Activated CD4-positive, alpha-beta T cell treated with anti-CD3 and anti-CD28 coated beads, Interleukin-2, amount 50 U/mL, for 1 hour (primary cell): ENCODE measurements around the gene EXOC6B.

Source experiments
- DNase-seq: peaks from one replicate; pipeline ENCODE4 v3.0.0-alpha.2; 2020

The EXOC6B gene

DNA sequence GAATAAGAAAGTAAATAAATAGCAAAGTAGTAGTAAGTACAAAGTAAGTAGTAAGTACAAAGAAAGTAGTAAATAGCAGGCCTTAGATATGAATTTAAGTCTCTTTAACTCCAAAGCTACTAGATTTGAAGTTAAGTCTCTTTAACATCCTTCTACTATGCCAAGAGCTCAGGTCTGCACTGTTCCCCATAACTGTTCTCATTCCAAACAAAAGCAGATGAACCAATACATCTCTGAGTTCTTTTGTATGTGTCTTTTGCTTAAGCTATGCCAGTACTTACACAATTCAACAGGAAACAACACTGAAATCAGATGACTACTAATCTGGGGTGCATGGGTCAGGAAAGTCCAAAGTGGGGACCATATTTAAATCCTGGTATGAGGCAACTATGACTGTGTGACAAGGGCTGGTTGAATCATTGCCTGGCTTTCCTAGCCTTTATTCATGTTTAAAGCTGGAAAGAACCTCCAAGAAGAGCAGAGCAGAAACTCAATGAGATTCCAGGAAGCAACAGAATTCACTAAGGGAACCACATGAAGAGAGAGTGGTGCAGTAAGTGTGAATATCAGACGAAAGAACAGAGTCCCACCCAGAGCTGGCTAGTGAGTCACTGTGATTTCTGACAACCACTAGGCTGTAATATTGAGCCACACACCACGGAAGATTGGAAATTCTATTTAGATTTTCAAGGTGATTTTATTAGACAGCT, 627.1 kb downstream of the EXOC6B start:
- no peak for DNase-seq

- DNase-seq: no peak
Measured at GRCh38 chr2:72193723-72194122, 632.1 kb downstream of the EXOC6B start.

- no peak for DNase-seq
Measured at GRCh38 chr2:72191441-72191840, 634.4 kb downstream of the EXOC6B start.

DNA sequence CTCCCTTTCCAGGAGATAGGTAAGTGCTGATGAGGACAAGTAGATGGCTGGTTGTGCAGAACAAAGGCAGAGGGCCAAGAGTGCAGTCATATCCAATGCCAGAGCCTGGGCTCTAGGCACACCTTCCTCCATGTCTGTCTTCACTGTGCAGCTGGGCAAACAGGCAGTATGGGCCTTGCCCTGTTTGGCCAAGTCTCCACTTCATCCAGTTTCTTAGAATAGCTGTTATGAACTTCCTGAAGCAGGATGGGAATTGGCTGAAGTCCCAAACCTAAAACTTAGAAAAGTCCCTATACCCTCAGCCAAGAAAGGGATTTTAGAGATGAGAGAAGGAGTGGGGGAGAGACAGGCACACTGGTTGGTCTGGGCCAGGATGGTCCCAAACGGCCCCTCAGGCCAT, 640.6 kb downstream of the EXOC6B start:
- DNase-seq: no peak

DNA sequence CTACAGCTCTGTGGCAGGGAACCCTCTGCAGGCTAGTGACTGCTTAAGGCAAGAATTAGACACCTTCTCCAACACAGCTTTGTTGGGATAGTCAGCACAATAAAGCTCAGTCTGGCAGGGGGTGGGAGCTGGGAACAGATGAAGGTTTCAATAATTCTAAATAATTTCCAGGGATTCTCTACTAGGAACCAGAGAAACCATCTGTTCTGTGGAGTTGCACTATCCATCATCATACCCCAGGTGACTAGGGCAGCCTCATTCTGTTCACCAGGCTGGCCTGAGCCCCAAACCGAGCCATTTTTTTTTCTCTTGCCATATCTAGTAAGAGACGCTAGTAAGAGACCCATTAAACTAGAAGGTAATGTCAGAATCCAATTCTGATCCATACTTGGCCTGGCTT, 642.4 kb downstream of the EXOC6B start:
- no peak for DNase-seq

- no peak for DNase-seq
Measured at GRCh38 chr2:72183016-72183415, 642.8 kb downstream of the EXOC6B start.

DNA sequence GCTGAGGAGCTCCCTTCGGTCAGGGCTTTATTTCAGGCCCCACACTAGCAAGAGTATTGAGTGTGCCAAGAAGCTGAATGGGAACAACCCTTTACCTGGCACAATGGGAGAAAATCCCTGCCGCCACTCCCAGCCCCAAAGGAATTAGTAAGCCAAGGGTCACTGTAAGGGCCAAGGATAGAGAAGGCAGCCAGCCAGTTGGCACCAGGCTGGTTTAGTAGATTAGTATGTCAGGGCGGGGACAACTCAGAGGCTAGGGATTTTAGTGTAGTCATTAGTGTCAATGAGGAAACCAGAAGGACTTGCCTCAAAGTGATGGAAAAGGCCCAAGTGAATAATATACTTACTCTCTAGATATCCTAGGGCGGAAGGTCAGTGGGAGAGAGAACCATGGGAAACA, 643.3 kb downstream of the EXOC6B start:
- no peak for DNase-seq

DNA sequence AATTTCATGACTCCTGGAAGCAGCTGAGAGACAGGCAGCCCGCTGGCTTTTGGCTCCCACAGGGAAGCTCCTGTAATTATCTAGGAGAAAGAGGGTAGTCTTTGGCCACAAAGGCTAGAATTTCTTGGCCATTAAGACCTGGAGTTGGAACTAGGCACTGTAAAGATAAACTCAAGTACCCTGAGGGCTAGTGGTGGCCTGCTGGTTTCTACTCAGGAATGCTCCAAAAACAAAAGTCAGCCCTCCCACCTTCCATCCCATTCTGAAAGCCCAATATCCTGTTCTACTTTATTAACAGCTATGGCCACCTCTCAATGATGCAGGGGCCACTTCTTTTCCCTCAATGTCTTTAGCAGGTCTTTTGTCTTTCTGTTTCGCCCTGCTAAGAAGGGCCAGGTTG, 644.2 kb downstream of the EXOC6B start:
- no peak for DNase-seq

DNA sequence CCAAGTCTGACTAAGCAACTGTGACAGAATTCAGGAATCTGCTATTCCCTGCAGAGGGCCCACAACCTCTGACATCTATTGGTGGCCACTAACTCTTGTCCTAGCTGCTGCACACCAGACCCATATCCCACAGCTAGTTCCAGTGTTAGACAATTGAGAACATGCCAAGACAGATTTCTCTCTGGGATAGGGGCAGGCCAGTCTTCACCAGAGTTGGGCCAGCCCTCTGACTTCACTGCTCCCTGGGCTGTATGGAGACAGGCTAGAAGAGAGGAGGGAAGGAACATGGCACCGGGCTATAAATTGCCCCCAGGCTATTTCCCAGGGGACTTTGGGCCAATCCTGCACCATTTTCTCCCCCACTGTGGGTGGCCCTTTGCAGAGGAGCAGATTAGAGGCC, 645.5 kb downstream of the EXOC6B start:
- no peak for DNase-seq

DNA sequence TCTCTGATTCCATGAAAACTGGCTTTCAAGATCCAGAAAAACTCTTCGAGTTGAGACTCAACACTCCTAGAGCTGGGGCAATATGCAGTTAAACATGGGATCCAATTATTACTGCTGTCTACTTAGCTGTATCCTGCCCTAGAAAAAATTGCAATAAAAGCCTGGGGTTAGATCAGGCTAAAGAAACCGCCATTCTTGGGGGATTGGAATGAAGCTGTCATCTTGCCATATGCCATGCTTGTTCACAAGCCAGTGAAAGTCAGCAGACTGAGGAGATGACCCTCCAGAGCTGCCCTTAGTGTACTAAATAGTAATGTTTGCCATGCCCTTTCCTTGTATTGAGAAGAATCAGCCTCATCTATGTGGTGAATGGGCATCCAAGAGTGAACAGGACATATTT, 647.3 kb downstream of the EXOC6B start:
- DNase-seq: no peak

DNA sequence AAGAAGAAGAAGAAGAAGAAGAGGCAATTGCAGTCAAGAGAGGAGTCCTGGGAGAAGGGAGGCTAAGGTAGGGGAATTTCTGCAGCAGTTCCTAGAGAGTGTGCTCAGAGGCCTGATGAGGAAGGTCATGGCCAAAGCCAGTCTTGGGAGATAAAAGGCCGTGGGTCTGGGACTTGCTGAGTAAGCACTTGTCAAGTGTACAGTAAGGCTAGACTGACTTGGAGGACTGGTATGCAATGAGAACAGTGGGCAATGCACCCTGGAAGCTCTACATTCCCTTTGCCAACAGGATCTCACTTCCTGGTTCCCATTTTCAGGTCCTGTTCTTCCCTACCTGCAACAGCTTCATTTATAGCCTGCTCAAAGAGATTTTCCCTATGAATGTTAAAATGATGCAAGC, 649.6 kb downstream of the EXOC6B start:
- no peak for DNase-seq

DNA sequence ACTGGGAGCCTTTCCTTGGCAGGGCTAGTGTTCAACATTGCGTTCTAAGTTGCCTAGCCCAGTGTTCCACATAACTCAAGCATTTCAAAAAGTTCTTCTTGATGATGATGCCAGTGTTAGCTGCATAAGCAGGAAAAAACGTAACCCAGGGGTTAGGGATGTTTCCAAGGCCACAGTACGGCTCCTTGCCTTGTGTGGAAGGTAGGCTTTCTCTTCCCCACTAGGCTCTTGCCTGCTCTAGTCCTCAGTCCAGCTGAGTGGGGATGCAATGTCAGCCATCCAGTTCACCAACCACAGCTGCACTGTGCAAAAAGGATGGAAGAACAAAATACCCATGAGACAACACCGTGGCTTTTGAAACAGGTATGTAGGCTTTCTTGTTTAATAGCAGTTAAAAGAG, 650.2 kb downstream of the EXOC6B start:
- DNase-seq: no peak

DNA sequence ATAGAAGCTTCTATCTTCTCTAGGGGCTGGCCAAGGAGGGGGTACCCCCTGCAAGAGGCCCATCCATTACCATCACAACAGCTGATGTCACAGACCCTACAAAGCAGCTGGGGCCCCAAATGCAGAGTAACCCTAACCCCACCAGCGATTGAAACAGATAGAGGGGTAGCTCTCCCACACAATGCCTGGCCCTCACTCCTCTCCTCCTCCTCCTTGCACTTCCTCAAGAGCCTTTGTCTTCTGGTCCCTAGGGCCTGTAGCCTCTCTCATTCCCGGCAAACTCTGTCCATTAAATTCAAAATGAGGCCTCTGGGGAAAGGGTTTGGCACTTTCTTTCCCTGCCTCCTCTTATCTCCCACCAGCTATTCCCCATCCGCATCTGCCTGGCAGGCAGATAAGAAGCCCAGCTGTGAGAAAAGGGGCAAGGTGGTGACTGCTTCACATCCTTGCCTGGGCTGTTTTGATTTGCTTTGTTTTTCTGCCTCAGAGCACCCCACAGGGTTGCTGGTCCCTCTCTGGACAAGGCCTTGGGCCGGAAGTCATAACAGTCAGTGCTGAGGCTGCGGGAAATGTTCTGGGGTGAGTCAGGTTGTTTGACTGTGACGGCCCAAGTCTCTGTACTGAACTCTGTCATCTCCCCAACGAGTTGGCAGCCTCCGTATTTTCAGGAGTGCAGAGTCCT, 652.1 kb downstream of the EXOC6B start:
- no peak for DNase-seq

- DNase-seq: no peak
Measured at GRCh38 chr2:72172478-72172877, 653.4 kb downstream of the EXOC6B start.

DNA sequence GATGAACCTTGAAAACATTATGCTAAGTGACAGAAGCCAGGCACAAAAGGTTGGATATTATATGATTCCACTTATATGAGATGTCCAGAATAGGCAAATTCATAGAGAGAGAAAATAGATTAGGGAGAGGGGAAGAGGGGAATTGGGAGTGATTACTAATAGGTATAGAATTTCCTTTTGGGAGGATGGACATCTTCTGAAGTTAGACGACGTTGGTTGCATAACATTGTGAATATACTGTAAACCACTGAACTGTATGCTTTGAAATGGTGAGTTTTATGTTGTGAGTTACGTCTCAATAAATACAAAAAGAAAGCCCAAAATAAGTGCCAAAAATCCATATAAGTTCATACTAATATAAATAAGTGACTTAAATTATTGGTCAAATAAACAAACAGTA, 659.6 kb downstream of the EXOC6B start:
- no peak for DNase-seq

- DNase-seq: no peak
Measured at GRCh38 chr2:72165792-72166191, 660.0 kb downstream of the EXOC6B start.

- DNase-seq: no peak
Measured at GRCh38 chr2:72162574-72162973, 663.3 kb downstream of the EXOC6B start.

- no peak for DNase-seq
Measured at GRCh38 chr2:72159211-72159993, 666.4 kb downstream of the EXOC6B start.

DNA sequence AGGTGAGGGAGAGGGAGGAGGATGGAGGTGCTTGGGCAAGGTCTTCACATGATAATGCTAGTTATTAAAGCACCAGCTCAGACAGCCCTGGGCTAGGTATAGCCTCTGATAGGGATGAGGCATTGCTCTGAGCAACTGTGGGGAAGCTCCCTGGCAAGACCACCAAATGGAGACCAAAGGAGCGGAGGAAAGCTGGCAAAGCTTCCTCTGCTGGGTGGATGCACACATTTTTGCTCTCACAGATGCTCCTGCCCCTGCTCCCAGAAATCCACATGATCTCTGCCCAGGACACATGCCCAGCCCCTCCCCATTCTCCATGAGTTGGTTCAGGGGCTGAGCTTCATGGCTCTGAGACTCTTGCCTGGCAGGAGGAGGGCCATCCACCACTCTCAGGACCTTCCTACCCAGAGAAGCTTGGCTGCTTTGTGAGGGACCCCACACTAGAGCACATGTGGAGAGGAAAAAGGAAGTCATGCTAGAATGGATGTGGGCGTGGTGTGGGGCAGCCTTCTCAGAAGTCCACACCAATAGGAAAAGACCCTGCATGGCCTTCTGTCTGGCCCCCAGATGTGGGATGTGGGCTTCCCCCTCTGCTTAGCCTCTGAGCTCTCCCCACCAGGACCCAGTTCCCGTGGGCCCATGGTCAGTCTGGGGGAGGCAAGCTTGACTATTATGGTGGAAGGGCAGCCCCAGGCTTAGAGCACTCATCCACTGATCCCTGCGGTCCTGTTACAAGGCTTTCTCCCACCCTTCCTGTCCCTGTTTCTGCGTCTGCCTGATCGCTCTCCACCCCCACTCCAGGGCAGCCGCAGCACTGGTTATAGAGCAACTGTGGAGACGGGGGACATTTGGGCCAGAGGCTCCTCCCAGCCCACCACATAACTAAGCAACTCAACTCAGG, 667.7 kb downstream of the EXOC6B start:
- DNase-seq: no peak

DNA sequence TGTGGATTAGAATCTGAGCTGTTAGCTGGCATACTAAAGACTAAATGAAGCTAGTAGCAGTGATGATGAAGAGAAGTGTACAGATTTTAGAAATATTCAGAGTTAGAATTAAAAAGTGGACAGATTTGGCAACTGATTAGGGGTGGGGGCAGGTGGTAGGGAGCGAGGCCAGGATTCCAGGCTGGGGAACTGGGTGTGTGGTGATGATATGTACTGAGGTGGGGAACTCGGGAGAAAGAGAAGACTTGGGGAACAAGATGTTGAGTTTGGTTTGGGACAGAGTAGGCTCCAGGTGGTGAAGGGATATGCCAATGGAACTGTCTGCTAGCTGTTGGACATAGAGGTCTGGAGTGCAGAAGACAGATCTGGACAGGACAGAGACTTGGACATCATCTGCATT, 669.0 kb downstream of the EXOC6B start:
- DNase-seq: no peak

DNA sequence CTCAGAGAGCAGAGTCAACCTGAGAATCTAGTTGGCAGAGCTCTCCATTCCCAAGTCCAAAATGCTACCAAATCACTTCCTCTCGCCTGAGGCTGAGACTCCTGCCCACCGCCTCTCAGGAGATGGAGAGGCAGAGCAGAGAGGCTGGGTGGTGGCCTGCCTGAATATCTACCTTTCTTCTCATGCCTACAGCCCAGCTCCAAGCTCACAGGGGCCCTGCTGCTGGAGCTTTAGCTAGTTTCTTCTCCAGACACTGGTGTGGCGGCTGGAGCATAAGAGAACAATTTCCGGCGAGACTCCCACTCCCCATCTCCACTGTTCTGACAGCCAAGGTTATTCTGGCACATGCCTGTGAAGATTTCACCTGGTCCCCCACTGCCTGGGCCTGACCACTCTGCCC, 670.1 kb downstream of the EXOC6B start:
- DNase-seq: no peak

- no peak for DNase-seq
Measured at GRCh38 chr2:72155151-72155550, 670.7 kb downstream of the EXOC6B start.

GRCh38 chr2:72154386-72154975, 671.4 kb downstream of the EXOC6B start:
- no peak for DNase-seq
